HCT116 (cell line): ENCODE data around the gene WDFY2.

Experiments
- ELF1 ChIP-seq: IDR thresholded peaks from 2 replicates; pipeline ENCODE4 v1.6.1; 2012; ENCODE audit warnings: low read depth, borderline replicate concordance
- EZH2phosphoT487 ChIP-seq: fragments of 200-600 bp; IDR thresholded peaks from 2 replicates; pipeline ENCODE4 v1.6.1; 2018; ENCODE audit warnings: antibody characterized with exemption, borderline replicate concordance
- POLR2A ChIP-seq: IDR thresholded peaks from 2 replicates; pipeline ENCODE4 v1.7.0; 2011; ENCODE audit warnings: borderline replicate concordance; ENCODE audit not compliant: insufficient read depth, insufficient read length; ENCODE audit errors: extremely low read depth
- POLR2AphosphoS5 ChIP-seq: IDR thresholded peaks from 2 replicates; pipeline ENCODE4 v1.6.1; 2011; ENCODE audit warnings: mild to moderate bottlenecking, low read depth, low read length, moderate library complexity
- RAD21 ChIP-seq: IDR thresholded peaks from 2 replicates; pipeline ENCODE4 v1.6.1; 2012; ENCODE audit warnings: low read depth, mild to moderate bottlenecking
- SIN3A ChIP-seq: IDR thresholded peaks from 2 replicates; pipeline ENCODE4 v1.6.1; 2012; ENCODE audit warnings: low read depth
- SRF ChIP-seq: IDR thresholded peaks from 2 replicates; pipeline ENCODE4 v1.6.1; 2012; ENCODE audit warnings: low read depth
- ZFX ChIP-seq: fragments of 450-650 bp; IDR thresholded peaks from 2 replicates; pipeline ENCODE4 v1.6.1; 2017
- ZNF274 ChIP-seq: fragments of 200-500 bp; sonication (Bioruptor generic); IDR thresholded peaks from 2 replicates; pipeline ENCODE4 v1.6.1; 2014; ENCODE audit warnings: mild to moderate bottlenecking, low read depth, low read length, inconsistent platforms
- TF ChIP-seq, protein P1 (sequence below), 3 experiments: fragments of 200-600 bp in 1 of 3; sonication (generic) in 1 of 3; IDR thresholded peaks in 2 of 3; conservative IDR thresholded peaks in 1 of 3; 2 replicates each; pipeline ENCODE4 v1.5.1; 2012 to 2017; ENCODE audit warnings: low read depth in 2 of 3, low read length in 2 of 3, antibody characterized with exemption in 1 of 3, borderline replicate concordance in 1 of 3, control low read depth in 1 of 3, mild to moderate bottlenecking in 1 of 3, mixed read lengths in 1 of 3, mixed run types in 1 of 3, moderate library complexity in 1 of 3; ENCODE audit not compliant: insufficient read depth in 1 of 3
- TF ChIP-seq, protein P2 (sequence below): IDR thresholded peaks from 2 replicates; pipeline ENCODE4 v1.6.1; 2012
- TF ChIP-seq, protein P3 (sequence below): IDR thresholded peaks from 2 replicates; pipeline ENCODE4 v1.6.1; 2012
- TF ChIP-seq, protein P4 (sequence below): IDR thresholded peaks from 2 replicates; pipeline ENCODE4 v1.6.1; 2011; ENCODE audit warnings: mild to moderate bottlenecking, low read length, moderate library complexity; ENCODE audit not compliant: insufficient replicate concordance; ENCODE audit errors: extremely low read depth

DNA sequence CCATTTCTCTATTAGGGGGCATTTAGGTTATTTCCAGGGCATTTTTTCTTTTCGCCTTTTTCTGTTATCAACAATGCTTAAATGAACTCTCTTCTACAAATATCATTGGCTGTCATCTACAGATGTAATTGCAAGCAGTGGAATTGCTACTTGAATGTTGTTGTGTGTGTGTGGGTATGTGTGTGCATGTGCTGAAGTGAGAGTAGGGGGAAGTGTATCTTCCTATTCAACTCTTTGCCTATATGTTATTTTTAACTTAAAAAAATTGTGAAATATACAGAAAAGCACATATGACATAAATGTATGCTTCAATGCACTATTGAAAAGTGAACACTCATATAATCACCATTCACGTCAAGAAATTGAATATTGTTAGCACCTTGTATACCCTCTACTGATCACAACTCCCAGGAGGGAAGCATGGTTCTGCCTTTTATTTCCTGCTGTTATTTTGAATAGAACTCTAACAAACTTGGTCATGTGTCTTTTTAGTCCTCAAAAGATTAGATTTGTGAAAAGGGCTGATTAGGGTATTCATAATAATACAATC lies 24.7 kb downstream of the WDFY2 start:
- no peak for TF ChIP-seq ZNF274
- TF ChIP-seq, protein P1, sequence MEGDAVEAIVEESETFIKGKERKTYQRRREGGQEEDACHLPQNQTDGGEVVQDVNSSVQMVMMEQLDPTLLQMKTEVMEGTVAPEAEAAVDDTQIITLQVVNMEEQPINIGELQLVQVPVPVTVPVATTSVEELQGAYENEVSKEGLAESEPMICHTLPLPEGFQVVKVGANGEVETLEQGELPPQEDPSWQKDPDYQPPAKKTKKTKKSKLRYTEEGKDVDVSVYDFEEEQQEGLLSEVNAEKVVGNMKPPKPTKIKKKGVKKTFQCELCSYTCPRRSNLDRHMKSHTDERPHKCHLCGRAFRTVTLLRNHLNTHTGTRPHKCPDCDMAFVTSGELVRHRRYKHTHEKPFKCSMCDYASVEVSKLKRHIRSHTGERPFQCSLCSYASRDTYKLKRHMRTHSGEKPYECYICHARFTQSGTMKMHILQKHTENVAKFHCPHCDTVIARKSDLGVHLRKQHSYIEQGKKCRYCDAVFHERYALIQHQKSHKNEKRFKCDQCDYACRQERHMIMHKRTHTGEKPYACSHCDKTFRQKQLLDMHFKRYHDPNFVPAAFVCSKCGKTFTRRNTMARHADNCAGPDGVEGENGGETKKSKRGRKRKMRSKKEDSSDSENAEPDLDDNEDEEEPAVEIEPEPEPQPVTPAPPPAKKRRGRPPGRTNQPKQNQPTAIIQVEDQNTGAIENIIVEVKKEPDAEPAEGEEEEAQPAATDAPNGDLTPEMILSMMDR (IDR thresholded peaks at IDR 0.05 in 2 of 3, conservative IDR thresholded peaks at IDR 0.05 in 1 of 3; ENCODE audit: borderline replicate concordance in 1 of 3, insufficient read depth in 1 of 3, low read depth in 2 of 3, low read length in 2 of 3) = no peak
- TF ChIP-seq RAD21 = no peak
- TF ChIP-seq POLR2AphosphoS5 = no peak
- no peak for TF ChIP-seq POLR2A
- TF ChIP-seq, protein P2, sequence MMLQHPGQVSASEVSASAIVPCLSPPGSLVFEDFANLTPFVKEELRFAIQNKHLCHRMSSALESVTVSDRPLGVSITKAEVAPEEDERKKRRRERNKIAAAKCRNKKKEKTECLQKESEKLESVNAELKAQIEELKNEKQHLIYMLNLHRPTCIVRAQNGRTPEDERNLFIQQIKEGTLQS = no peak
- no peak for TF ChIP-seq SIN3A
- TF ChIP-seq, protein P3, sequence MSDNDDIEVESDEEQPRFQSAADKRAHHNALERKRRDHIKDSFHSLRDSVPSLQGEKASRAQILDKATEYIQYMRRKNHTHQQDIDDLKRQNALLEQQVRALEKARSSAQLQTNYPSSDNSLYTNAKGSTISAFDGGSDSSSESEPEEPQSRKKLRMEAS = no peak
- TF ChIP-seq, protein P4, sequence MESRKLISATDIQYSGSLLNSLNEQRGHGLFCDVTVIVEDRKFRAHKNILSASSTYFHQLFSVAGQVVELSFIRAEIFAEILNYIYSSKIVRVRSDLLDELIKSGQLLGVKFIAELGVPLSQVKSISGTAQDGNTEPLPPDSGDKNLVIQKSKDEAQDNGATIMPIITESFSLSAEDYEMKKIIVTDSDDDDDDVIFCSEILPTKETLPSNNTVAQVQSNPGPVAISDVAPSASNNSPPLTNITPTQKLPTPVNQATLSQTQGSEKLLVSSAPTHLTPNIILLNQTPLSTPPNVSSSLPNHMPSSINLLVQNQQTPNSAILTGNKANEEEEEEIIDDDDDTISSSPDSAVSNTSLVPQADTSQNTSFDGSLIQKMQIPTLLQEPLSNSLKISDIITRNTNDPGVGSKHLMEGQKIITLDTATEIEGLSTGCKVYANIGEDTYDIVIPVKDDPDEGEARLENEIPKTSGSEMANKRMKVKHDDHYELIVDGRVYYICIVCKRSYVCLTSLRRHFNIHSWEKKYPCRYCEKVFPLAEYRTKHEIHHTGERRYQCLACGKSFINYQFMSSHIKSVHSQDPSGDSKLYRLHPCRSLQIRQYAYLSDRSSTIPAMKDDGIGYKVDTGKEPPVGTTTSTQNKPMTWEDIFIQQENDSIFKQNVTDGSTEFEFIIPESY = no peak
- TF ChIP-seq SRF = no peak
- no peak for TF ChIP-seq EZH2phosphoT487
- no peak for TF ChIP-seq ELF1
- no peak for TF ChIP-seq ZFX
